ENCODE data around the gene KRTAP10-7.

DNA sequence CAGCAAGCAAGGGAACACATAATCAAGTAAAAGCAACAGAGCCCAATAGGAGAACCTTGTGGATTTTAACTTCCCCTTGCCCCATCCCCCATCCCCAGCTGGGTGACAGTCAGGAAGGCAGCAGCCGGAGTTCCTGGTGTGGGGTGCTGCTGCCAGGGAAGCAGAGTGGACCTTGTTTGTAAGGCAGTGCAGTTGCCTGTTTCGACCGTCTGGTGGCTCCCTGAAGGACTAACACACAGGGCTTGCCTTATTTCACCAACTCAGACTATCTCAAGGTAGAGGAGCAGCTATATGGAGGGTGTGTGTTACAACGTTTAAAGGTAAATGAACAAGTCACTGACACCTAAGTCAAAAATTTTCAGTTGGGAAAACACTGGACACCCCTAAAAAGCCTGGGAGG lies 18.1 kb downstream of the KRTAP10-7 start:
- TF ChIP-seq CTCF (conservative IDR thresholded peaks at IDR 0.05; ENCODE audit: low read length) (no peak), EZH2phosphoT487 (IDR thresholded peaks at IDR 0.05; ENCODE audit: borderline replicate concordance, low read depth, low read length) (no peak)
